ENCODE results near the gene CYP2R1. TPM values are rescaled to one million over a fixed set of nuclear protein-coding genes. Genes with fewer than 3 reads are reported as not detected.
"Not testable (repeated sequence)": the region's sequence is repeated elsewhere in the genome, so short reads cannot be mapped to it uniquely, and the experiment has no call there.

Gene CYP2R1
- total RNA-seq, 4 donors from 2014 or later, result 28.9 to 48.3 (median 40.9) TPM

- Histone ChIP-seq H3K4me3 (no peak overlapping the region), H3K36me3 (peaks cover 0 to 25% (median 2%) of the 10 kb centered on the region in 3 donors), H3K27me3 (no peaks in the 10 kb centered on the region), H3K27ac (no peak overlapping the region), H3K9me3 (no peaks in the 10 kb centered on the region), H3K4me1 (peaks cover 0 to 4% (median 0%) of the 10 kb centered on the region in 4 donors)
- DNase-seq, result no peak
- TF ChIP-seq CTCF (IDR thresholded peaks at IDR 0.05) (no peak), POLR2A (IDR thresholded peaks at IDR 0.05) (no peak)
Observed at GRCh38 chr11:14881576-14882193, 10.3 kb downstream of the CYP2R1 start.

GRCh38 chr11:14875163-14875562 is 16.9 kb downstream of the CYP2R1 start:
- no peak for DNase-seq
- Histone ChIP-seq H3K27me3 (no peaks in the 10 kb centered on the region), H3K36me3 (peaks cover 0 to 32% (median 0%) of the 10 kb centered on the region in 3 donors), H3K4me1 (no peaks in the 10 kb centered on the region), H3K4me3 (no peak overlapping the region), H3K27ac (no peak overlapping the region), H3K9me3 (no peaks in the 10 kb centered on the region)
- TF ChIP-seq CTCF (IDR thresholded peaks at IDR 0.05) (no peak), POLR2A (IDR thresholded peaks at IDR 0.05) (no peak)

GRCh38 chr11:14873632-14874031 is 18.4 kb downstream of the CYP2R1 start:
- TF ChIP-seq POLR2A (IDR thresholded peaks at IDR 0.05) (no peak), CTCF (IDR thresholded peaks at IDR 0.05) (no peak)
- Histone ChIP-seq H3K9me3 (no peaks in the 10 kb centered on the region), H3K4me3 (no peak overlapping the region), H3K27ac (no peak overlapping the region), H3K36me3 (peaks cover 0 to 25% (median 0%) of the 10 kb centered on the region in 3 donors), H3K4me1 (no peaks in the 10 kb centered on the region), H3K27me3 (no peaks in the 10 kb centered on the region)
- DNase-seq, result no peak

- TF ChIP-seq POLR2A (IDR thresholded peaks at IDR 0.05) (no peak), CTCF (IDR thresholded peaks at IDR 0.05) (no peak)
- H3K4me3 ChIP-seq, result no peak overlapping the region
- no peak for DNase-seq
- no peaks in the 10 kb centered on the region for H3K27me3 ChIP-seq
- H3K36me3 ChIP-seq, result peaks cover 0 to 11% (median 0%) of the 10 kb centered on the region in 3 donors
- H3K9me3 ChIP-seq, result no peaks in the 10 kb centered on the region
- no peaks in the 10 kb centered on the region for H3K4me1 ChIP-seq
- no peak overlapping the region for H3K27ac ChIP-seq
Observed at GRCh38 chr11:14872032-14872431, 20.0 kb downstream of the CYP2R1 start.

- not testable (repeated sequence) for H3K36me3 ChIP-seq, H3K27ac ChIP-seq, H3K4me3 ChIP-seq, DNase-seq, H3K9me3 ChIP-seq, H3K27me3 ChIP-seq, H3K4me1 ChIP-seq
Observed at GRCh38 chr11:14863775-14864174, 28.3 kb downstream of the CYP2R1 start.

- Histone ChIP-seq H3K36me3 (peaks cover 0 to 4% (median 0%) of the 10 kb centered on the region in 3 donors), H3K4me3 (no peak overlapping the region), H3K27me3 (no peaks in the 10 kb centered on the region), H3K27ac (peak overlapping the region in 1 of 4 donors; percentile 43), H3K9me3 (no peaks in the 10 kb centered on the region), H3K4me1 (no peaks in the 10 kb centered on the region)
- TF ChIP-seq CTCF (IDR thresholded peaks at IDR 0.05), result no peak
- no peak for TF ChIP-seq POLR2A (IDR thresholded peaks at IDR 0.05)
- DNase-seq, result peak in 2 of 3 donors; percentile 72 to 85
Observed at GRCh38 chr11:14861680-14862079, 30.4 kb downstream of the CYP2R1 start.
